Right cardiac atrium (tissue), 5 donors: ENCODE results near the gene TSHR. TPM values are rescaled to one million over a fixed set of nuclear protein-coding genes. Genes with fewer than 3 reads are reported as not detected.

Experiments
- ATAC-seq, 2 donors: fragments of 200-7000 bp; cut with Tn5 transposase; one replicate each; pipeline versions ENCODE4 v1.8.0 to v1.9.1; 2020; ENCODE audit warnings: moderate library complexity in 2 of 2, mild to moderate bottlenecking in 1 of 2
- DNase-seq, 3 donors: peaks; one replicate each; pipeline ENCODE4 v3.0.0-alpha.2; 2020
- H3K27ac ChIP-seq: one replicate; pipeline ENCODE4 v1.5.1; 2013; ENCODE audit warnings: mild to moderate bottlenecking, low read length, control low read depth, moderate library complexity
- H3K27me3 ChIP-seq: one replicate; pipeline ENCODE4 v1.6.1; 2013; ENCODE audit not compliant: control insufficient read depth, insufficient read depth
- H3K4me1 ChIP-seq: one replicate; pipeline ENCODE4 v1.6.1; 2013; ENCODE audit warnings: low read length; ENCODE audit not compliant: control insufficient read depth, insufficient read depth
- H3K4me3 ChIP-seq: one replicate; pipeline ENCODE4 v1.5.1; 2013; ENCODE audit warnings: low read length, control low read depth
- H3K9me3 ChIP-seq: one replicate; pipeline ENCODE4 v1.6.1; 2013; ENCODE audit warnings: low read length; ENCODE audit not compliant: control insufficient read depth
- WGBS: extraction: QIAGEN DNeasy Blood & Tissue Kit; methylation state at CpG from one replicate; pipeline ENCODE4 v1.1.7; 2013; 5-methylcytosine and 5-hydroxymethylcytosine counted together
- intact Hi-C, 4 donors: fragments of 100-400 bp; cut with DNase I; formaldehyde crosslinking; loops; one replicate each; pipeline versions ENCODE4 v1.11.0 to v1.14.0; 2022 to 2023
- polyA plus RNA-seq: library from polyadenylated mRNA; stranded (reverse); fragments of 200-250 nt; gene quantifications from one replicate; pipeline ENCODE4 v1.2.3, GENCODE V29; 2013
- total RNA-seq, 4 donors: library from RNA; stranded (reverse); fragmentation: NEBNext Ultra II Directional; extraction: Animal tissue kit (Norgen Biotek cat#: 25700); gene quantifications; one replicate each; pipeline ENCODE4 v1.2.1, GENCODE V29; 2021
- donor health status: healthy with polysubstance abuse.
- donor health status: DM: no; HTN: yes; CAD: no.
- donor health status: DM: no; HTN: no; CAD: no.
- donor health status: DM: no; HTN: yes; CAD: no; lungs with severe emphysema.
- donor health status: DM: yes; HTN: yes; CAD: no.

Gene TSHR
- total and polyA plus RNA-seq, 5 donors: 0.07 TPM; not detected in 4

- intact Hi-C loops: no loop called here
- DNase-seq: peak in 2 of 3 donors; percentile 35 to 62
These were observed 208.8 kb downstream of the TSHR start for GRCh38 chr14:81164167-81164774.

DNA sequence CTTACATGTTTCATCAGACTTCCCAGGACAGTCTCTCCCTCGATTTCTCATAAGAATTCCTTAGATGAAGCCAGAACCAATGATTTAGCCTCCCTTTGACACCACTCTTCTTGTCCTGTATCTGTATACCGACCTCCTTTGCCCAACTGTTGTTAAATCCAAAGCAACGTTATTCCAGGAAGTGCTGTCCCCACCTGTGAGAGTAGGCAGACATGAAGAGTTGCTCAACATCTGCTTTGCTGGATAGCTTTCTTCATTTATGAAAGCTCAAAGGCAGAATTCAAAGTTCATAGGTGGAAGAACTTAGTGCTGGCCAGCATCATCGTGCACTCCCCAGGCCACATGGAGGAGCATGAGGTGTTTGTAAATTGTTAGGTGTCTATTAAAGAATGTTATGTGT is 209.8 kb downstream of the TSHR start:
- intact Hi-C loops: no loop called here
- DNase-seq (no peak), ATAC-seq (no peak)
- WGBS: 42% methylated on average over 4 of the region's 4 CpGs
- no peak overlapping the region for H3K27ac ChIP-seq
- no peaks in the 10 kb centered on the region for H3K4me1 ChIP-seq
- no peaks in the 10 kb centered on the region for H3K27me3 ChIP-seq
- no peaks in the 10 kb centered on the region for H3K9me3 ChIP-seq
- no peak overlapping the region for H3K4me3 ChIP-seq

More at GRCh38 chr14:81164167-81164774, 208.8 kb downstream of the TSHR start:
- H3K4me3 ChIP-seq: no peak overlapping the region
- no peak overlapping the region for H3K27ac ChIP-seq
- ATAC-seq: peak; percentile 77 to 83
- H3K9me3 ChIP-seq: no peaks in the 10 kb centered on the region
- H3K4me1 ChIP-seq: no peaks in the 10 kb centered on the region
- 9% methylated on average over 1 of the region's 1 CpG for WGBS
- no peaks in the 10 kb centered on the region for H3K27me3 ChIP-seq

GRCh38 chr14:81166121-81166520 is 210.7 kb downstream of the TSHR start:
- DNase-seq (no peak), ATAC-seq (no peak)
- Histone ChIP-seq H3K9me3 (no peaks in the 10 kb centered on the region), H3K27ac (no peak overlapping the region), H3K4me1 (no peaks in the 10 kb centered on the region), H3K4me3 (no peak overlapping the region), H3K27me3 (no peaks in the 10 kb centered on the region)
- intact Hi-C loops: no loop called here
- WGBS: 72% methylated on average over 2 of the region's 2 CpGs

- H3K27ac ChIP-seq: peak overlapping the region; percentile 99
- no peaks in the 10 kb centered on the region for H3K9me3 ChIP-seq
- DNase-seq (no peak), ATAC-seq (no peak)
- peak overlapping the region; percentile 65 for H3K4me3 ChIP-seq
- no peaks in the 10 kb centered on the region for H3K27me3 ChIP-seq
- WGBS: 59% methylated on average over 4 of the region's 4 CpGs
- intact Hi-C loops: no loop called here
- no peaks in the 10 kb centered on the region for H3K4me1 ChIP-seq
These were observed 213.8 kb downstream of the TSHR start for GRCh38 chr14:81169267-81169666.

DNA sequence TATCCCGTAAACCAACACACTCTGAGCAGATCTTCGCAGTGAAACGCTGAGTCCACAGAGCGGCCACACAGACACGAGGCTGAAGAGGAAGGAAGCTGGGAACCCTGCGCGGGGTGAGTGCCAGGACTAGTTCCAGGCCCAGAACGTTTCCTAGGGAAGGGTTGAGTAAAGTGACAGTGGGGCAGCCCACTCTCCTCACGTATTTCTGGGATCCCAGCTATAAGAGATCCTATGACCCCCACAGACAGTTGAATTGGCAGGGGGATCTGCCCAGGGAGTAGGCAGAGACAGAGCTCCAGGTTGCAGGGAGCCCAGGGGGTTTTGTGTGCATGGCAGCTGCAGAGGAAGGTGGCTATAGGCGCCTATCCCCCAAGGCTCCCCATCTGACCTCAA is 214.3 kb downstream of the TSHR start:
- intact Hi-C loops: loop anchor here in 2 of 4 donors (5.0 kb wide), 1 partner anchor 172 kb away; no protein-coding TSS in a partner anchor
- no peaks in the 10 kb centered on the region for H3K4me1 ChIP-seq
- peak; percentile 83 to 85 for ATAC-seq
- DNase-seq: peak; percentile 73 to 89 (median 88)
- peak overlapping the region; percentile 65 for H3K4me3 ChIP-seq
- H3K27me3 ChIP-seq: no peaks in the 10 kb centered on the region
- no peaks in the 10 kb centered on the region for H3K9me3 ChIP-seq
- 2% methylated on average over 10 of the region's 10 CpGs for WGBS
- peak overlapping the region; percentile 99 for H3K27ac ChIP-seq

GRCh38 chr14:81170104-81170828 is 214.8 kb downstream of the TSHR start:
- H3K27me3 ChIP-seq: no peaks in the 10 kb centered on the region
- H3K27ac ChIP-seq: peak overlapping the region; percentile 99
- H3K9me3 ChIP-seq: no peaks in the 10 kb centered on the region
- H3K4me1 ChIP-seq: no peaks in the 10 kb centered on the region
- ATAC-seq (peak; percentile 100), DNase-seq (peak; percentile 95 to 97 (median 97))
- intact Hi-C loops: loop anchor here in 2 of 4 donors (5.0 kb wide), 1 partner anchor 173 kb away; no protein-coding TSS in a partner anchor
- H3K4me3 ChIP-seq: peak overlapping the region; percentile 65
- 1% methylated on average over 28 of the region's 28 CpGs for WGBS

DNA sequence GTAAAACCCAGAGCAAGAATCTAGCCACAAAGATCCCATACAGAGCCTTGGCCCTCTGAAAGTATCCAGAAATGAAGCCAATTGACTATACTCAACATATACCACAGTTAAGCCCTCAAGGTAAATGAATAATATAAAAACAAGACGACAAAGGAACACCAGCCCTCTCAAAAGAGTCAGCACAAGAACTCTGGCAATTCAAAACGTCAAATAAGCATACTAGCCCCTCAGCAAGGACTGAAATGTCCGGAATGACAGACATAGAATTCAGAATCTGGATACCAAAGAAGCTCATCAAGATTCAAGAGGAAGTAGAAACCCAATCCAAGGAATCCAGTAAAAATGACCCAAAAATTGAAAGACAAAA is 215.4 kb downstream of the TSHR start:
- intact Hi-C loops: loop anchor here in 2 of 4 donors (5.0 kb wide), 1 partner anchor 174 kb away; no protein-coding TSS in a partner anchor
- DNase-seq (no peak), ATAC-seq (no peak)
- 7% methylated on average over 3 of the region's 3 CpGs for WGBS
- H3K4me1 ChIP-seq: no peaks in the 10 kb centered on the region
- no peak overlapping the region for H3K27ac ChIP-seq
- no peaks in the 10 kb centered on the region for H3K9me3 ChIP-seq
- H3K4me3 ChIP-seq: no peak overlapping the region
- H3K27me3 ChIP-seq: no peaks in the 10 kb centered on the region

DNA sequence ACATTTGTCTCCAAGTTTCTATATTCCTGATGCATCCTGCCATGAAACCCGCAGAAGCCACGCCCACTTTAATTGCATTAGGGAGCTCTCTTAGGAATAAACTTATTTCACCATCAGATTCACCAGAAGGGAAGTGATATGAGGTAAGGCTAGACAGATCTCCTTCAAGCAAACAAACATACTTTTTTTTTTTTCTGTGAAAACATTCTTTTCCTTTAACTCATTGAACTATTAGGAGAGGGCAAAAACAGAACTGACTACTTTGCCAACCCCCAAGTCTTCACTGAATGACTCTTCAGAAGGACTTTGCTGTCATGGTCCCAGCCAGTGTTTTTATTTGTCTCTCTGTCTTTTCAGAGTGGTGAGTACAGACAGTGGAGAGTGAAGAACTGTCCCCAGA is 216.9 kb downstream of the TSHR start:
- intact Hi-C loops: loop anchor here in 2 of 4 donors (5.0 kb wide), 1 partner anchor 175 kb away; no protein-coding TSS in a partner anchor
- DNase-seq (no peak), ATAC-seq (no peak)
- H3K27me3 ChIP-seq: no peaks in the 10 kb centered on the region
- 79% methylated on average over 2 of the region's 2 CpGs for whole genome bisulfite sequencing
- H3K4me1 ChIP-seq: no peaks in the 10 kb centered on the region
- H3K9me3 ChIP-seq: no peaks in the 10 kb centered on the region
- no peak overlapping the region for H3K27ac ChIP-seq
- no peak overlapping the region for H3K4me3 ChIP-seq

DNA sequence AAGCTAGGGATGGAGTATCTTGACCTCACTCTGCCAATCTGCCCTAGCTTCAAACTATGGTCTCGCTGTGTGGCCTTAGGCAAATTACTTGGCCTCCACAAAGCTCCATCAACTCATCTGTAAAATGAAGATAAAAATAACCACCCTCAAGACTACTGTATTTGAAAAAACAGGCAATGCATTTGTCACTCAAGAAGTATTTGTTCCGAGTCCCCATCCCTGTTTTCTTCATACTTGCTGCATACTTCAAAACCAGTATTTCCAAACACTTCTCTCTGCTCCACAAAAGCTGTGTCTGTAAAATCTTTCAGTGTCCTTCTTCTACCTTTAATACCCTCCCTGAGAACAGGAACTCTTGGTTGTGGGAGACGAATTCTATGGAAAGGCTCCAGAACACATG is 217.5 kb downstream of the TSHR start:
- H3K27ac ChIP-seq: no peak overlapping the region
- H3K4me3 ChIP-seq: no peak overlapping the region
- 83% methylated on average over 3 of the region's 3 CpGs for WGBS
- no peak for DNase-seq
- intact Hi-C loops: loop anchor here in 2 of 4 donors (5.0 kb wide), 1 partner anchor 176 kb away; no protein-coding TSS in a partner anchor
- H3K9me3 ChIP-seq: no peaks in the 10 kb centered on the region
- ATAC-seq: no peak
- H3K27me3 ChIP-seq: no peaks in the 10 kb centered on the region
- no peaks in the 10 kb centered on the region for H3K4me1 ChIP-seq

- peak in 1 of 2 donors; percentile 56 for ATAC-seq
These were observed 220.8 kb downstream of the TSHR start for GRCh38 chr14:81176241-81176640.

GRCh38 chr14:81177225-81177624 is 221.8 kb downstream of the TSHR start:
- no peaks in the 10 kb centered on the region for H3K9me3 ChIP-seq
- H3K4me3 ChIP-seq: peak overlapping the region; percentile 7
- no peaks in the 10 kb centered on the region for H3K27me3 ChIP-seq
- no peak for DNase-seq
- intact Hi-C loops: no loop called here
- WGBS: 90% methylated on average over 1 of the region's 1 CpG
- H3K4me1 ChIP-seq: no peaks in the 10 kb centered on the region
- ATAC-seq: no peak
- no peak overlapping the region for H3K27ac ChIP-seq

More at GRCh38 chr14:81176241-81176640, 220.8 kb downstream of the TSHR start:
- Histone ChIP-seq H3K4me3 (no peak overlapping the region), H3K27ac (no peak overlapping the region), H3K4me1 (no peaks in the 10 kb centered on the region), H3K27me3 (no peaks in the 10 kb centered on the region), H3K9me3 (no peaks in the 10 kb centered on the region)
- peak; percentile 47 to 81 (median 58) for DNase-seq
- 86% methylated on average over 3 of the region's 3 CpGs for WGBS
- intact Hi-C loops: no loop called here
